ENCODE results near the gene SLC47A1.
"Not testable (repeated sequence)": the region's sequence is repeated elsewhere in the genome, so short reads cannot be mapped to it uniquely, and the experiment has no call there.

SLC47A1 gene

DNA sequence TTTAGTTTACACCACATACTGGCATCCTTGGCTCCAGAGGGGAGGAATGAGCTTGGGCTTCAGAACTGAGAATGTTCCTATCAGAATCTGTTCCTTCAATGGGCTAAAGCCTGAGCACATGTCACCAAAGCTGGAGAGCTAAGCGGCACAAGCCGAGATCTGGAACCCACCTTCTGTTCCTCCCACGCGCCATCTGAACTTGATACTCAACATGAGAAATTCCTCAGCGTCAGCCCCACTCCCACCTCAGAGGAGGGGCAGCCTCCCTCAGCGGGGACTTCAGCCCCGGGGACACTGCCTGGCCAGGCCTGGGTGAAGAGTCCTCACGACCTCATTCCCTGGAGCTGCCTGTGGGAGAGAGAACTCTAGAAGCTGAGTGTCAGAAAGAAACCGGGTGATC is 22.8 kb upstream of the SLC47A1 start:
- TF ChIP-seq, protein P1, sequence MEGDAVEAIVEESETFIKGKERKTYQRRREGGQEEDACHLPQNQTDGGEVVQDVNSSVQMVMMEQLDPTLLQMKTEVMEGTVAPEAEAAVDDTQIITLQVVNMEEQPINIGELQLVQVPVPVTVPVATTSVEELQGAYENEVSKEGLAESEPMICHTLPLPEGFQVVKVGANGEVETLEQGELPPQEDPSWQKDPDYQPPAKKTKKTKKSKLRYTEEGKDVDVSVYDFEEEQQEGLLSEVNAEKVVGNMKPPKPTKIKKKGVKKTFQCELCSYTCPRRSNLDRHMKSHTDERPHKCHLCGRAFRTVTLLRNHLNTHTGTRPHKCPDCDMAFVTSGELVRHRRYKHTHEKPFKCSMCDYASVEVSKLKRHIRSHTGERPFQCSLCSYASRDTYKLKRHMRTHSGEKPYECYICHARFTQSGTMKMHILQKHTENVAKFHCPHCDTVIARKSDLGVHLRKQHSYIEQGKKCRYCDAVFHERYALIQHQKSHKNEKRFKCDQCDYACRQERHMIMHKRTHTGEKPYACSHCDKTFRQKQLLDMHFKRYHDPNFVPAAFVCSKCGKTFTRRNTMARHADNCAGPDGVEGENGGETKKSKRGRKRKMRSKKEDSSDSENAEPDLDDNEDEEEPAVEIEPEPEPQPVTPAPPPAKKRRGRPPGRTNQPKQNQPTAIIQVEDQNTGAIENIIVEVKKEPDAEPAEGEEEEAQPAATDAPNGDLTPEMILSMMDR (IDR thresholded peaks at IDR 0.05; ENCODE audit: low read depth, low read length, missing control alignments), result no peak
- no peak for DNase-seq (ENCODE audit: low read depth)
- H3K4me3 ChIP-seq (ENCODE audit: low read depth, low read length), result no peak overlapping the region

DNA sequence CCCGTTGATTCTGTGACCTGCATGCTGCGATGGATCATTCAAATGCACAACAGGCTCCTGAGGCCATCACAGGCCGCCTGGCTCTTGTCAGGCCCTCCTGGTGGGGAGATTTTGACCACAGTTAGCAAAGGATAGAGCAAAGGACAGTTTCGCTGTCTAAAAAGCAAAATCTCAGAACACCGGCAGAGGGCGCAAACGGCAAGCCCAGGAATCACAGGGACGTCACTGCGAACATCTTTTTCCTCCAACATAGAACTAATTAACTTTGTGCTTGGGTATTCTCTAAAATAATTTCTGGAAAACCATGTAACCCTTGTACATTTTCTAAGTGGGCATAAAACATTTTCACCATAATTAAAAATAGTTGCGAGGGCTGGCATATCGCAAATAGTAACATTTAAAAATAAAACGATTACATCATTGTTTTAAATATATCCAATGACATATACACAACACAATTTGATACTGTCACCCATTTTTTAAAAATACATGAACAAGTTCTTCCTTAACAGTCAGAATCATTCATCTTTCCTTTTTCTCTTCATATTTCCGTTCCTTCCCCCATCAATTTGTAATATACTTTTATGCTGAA is 19.7 kb upstream of the SLC47A1 start:
- TF ChIP-seq, protein P1 (IDR thresholded peaks at IDR 0.05; ENCODE audit: low read depth, low read length, missing control alignments), result peak; percentile 90
- no peak overlapping the region for H3K4me3 ChIP-seq (ENCODE audit: low read depth, low read length)
- no peak for DNase-seq (ENCODE audit: low read depth)

DNA sequence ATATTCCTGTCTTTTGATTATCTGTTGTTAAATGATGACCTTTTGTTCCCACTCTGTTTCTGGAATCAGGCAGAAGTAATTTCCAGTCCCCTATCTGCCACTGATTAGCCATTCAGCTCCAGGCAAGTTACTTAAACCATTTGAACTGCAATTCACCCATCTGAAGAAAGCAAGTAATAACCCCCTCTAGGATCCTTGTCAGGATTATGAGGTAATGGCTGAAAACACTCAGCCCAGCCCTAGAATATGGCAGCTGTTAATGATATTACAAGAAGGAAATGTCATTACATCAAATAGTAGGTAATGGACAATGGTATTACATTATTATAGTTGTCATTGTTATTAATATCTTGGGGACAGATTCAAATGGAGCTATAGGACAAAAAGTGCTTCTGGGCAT is 16.0 kb upstream of the SLC47A1 start:
- DNase-seq (ENCODE audit: low read depth), result no peak
- no peak overlapping the region for H3K4me3 ChIP-seq (ENCODE audit: low read depth, low read length)
- TF ChIP-seq, protein P1 (IDR thresholded peaks at IDR 0.05; ENCODE audit: low read depth, low read length, missing control alignments), result no peak

DNA sequence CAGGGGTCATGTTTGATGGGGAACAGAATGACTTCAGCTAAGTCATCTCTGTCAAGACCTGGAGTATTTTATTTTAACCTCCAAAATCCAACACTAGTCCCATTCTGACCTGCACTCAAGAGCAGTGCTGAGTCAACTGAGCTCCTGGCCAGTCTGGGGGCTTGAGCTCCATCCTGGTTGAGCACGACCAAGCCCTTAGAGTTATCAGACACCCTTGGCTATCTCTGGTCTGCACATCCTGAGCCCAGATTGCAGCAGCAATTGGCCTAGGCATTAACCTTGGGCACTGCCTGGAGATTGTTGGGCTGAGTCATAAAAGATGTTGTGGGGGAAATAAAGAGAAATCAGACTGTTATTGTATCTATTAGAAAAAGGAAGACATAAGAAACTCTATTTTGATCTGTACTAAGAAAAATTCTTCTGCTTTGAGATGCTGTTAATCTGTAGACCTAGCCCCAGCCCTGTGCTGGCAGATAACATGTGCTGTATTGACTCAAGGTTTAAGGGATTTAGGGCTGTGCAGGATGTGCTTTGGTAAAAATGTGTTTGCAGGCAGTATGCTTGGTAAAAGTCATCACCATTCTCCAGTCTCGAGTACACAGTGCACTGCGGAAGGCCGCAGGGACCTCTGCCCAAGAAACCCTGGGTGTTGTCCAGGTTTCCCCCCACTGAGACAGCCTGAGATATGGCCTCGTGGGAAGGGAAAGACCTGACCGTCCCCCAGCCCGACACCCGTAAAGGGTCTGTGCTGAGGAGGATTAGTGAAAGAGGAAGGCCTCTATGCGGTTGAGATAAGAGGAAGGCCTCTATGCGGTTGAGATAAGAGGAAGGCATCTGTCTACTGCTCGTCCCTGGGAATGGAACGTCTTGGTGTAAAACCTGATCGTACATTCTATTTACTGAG is 14.0 kb upstream of the SLC47A1 start:
- DNase-seq (ENCODE audit: low read depth); H3K4me3 ChIP-seq (ENCODE audit: low read depth, low read length): not testable (repeated sequence)

DNA sequence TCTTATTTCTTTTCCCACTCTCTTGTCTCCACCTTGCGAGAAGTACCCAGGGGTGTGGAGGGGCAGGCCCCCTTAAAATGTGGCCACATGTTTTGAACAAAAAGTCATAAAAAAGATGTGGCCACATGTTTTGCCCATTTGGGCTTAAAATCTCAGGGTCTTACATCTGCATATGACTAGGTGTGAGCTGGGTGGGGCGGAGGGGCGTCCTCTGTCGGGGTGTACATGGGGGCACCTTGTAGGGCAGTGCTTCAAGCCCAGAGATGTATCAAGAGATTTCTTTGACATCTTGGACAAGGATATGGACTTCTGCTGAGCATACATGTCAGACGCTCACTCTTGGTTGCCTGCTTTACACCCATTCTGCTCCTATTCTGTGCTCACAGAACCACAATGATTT is 13.0 kb upstream of the SLC47A1 start:
- TF ChIP-seq, protein P1 (IDR thresholded peaks at IDR 0.05; ENCODE audit: low read depth, low read length, missing control alignments), result no peak
- no peak for DNase-seq (ENCODE audit: low read depth)
- H3K4me3 ChIP-seq (ENCODE audit: low read depth, low read length), result no peak overlapping the region

DNA sequence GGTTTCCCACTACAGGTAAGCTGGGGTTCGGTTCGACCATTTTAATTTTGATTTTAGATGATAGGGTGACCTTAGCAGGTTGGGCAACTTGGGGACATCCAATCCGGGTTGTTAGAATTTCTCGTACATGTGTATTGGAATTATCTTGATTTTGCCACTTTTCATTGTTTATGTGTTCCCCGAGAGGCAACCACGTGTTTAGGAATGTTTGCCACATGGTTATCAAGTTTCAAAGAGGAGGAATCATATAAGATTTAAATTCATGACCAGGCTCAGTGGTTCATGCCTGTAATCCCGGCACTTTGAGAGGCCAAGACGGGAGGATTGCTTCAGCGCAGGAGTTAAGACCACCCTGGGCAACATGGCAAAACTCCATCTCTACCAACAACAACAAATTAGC is 10.0 kb upstream of the SLC47A1 start:
- H3K4me3 ChIP-seq (ENCODE audit: low read depth, low read length), result no peak overlapping the region
- TF ChIP-seq, protein P1 (IDR thresholded peaks at IDR 0.05; ENCODE audit: low read depth, low read length, missing control alignments), result no peak
- DNase-seq (ENCODE audit: low read depth), result no peak

DNA sequence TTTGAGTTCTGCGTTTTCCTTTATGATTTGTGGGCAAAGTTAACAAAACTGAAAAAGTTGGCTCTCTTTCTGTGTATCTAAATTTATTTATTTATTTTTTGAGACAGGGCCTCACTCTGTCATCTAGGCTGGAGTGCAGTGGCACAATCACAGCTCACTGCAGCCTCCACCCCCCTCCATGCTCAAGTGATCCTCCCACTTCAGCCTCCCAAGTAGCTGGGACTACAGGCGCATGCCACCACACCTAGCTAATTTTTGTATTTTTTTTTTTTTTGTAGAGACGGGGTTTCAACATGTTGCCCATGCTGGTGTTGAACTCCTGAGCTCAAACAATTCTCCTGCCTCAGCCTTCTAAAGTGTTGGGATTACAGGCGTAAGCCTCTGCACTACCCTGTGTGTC is 6.7 kb upstream of the SLC47A1 start:
- DNase-seq (ENCODE audit: low read depth); H3K4me3 ChIP-seq (ENCODE audit: low read depth, low read length): not testable (repeated sequence)
